KG1 (cell line): ENCODE results near the gene MSI2.

Experiments used
- DNase-seq: peaks from one replicate; lab custom pipeline; 2025; lab: John Stamatoyannopoulos, UW

MSI2 gene

DNA sequence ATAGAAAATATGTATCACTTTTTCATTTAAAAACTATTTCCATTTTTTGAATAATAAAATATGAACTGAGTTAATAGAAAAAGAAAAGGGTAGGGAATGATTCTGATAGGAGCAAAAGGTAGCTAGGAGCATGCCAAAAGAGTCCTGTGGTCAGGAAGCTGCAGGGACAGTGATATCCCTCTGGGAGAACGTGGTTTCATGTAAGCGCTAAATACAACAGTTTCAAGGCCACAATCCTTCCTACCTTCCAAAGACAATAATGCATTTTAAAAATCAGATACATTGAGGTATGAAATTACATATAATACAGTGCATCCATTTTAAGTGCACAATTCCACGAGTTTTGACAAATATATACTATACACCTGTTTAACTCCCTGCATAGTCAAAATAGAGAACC, 432.9 kb downstream of the MSI2 start:
- DNase-seq = no peak

DNA sequence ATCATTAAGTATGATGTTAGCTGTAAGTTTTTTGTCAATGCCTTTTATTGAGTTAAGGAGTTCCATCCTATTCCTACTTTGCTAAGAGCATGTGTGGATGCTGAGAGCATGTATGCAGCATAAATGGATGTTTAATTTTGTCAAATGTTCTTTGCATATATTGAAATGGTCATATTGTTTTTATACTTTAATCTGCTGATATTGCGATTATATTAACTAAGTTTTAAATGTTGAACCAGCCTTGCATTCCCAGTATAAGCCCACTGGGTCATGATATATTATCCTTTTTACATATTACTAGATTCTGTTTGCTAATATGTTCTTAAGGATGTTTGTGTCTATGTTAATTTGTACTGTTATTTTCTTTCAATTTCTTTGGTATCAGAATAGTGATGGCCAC, 435.6 kb downstream of the MSI2 start:
- DNase-seq = no peak

DNA sequence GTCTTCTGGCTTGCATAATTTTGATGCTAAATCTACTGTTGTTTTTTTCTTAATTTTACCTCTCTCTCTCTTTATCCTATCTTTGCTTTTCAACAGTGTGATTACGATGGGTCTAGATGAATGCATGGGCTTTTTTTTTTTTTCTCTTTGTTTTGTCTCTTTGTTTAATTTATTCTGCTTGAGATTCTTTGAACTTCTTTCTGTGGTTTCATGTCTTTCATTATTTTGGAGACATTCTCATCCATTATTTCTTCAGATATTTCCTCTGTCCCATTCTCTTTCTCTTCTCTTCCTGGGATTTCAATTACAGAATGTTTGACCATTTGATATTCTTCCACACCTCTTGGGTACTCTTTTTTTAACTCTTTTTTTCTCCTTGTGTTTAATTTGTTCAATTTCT, 436.4 kb downstream of the MSI2 start:
- DNase-seq = no peak

DNA sequence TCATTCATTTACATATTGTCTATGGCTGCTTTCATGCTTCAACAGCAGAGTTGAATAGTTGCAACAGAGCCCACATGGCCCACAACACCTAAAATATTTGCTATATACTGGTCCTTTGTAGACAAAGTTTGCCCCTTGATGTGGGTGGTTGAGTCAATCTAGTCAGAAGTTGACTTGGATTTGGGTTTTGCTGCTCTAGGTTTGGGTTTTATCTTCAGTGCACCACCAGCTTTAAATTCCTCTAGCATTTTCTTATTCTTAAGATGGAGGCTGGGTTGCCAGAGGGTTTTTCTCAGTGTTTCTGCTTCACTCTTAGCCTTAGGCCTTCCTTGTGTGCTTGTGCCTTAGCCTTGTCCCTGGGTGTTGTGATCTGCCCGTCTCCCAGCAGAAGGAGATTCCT, 437.7 kb downstream of the MSI2 start:
- no peak for DNase-seq

DNA sequence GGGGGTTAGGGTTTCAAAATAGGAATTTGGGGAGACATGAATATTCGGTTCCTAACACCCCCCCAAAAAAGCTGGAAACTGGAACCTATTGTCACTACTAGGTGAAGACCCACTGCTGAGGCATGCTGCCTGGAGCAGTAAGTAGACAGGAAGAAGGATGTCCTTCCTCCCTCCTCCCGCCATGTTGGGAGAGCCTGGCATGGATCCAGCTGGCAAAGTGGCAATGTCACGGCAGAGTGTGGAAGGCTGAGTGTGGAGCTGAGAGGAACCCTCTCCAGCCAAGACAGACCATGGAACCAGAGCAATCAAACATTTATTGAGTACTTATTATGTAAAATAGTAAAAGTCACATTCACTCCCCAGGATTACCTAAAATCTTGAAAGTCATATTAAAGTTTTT, 439.7 kb downstream of the MSI2 start:
- DNase-seq = no peak

DNA sequence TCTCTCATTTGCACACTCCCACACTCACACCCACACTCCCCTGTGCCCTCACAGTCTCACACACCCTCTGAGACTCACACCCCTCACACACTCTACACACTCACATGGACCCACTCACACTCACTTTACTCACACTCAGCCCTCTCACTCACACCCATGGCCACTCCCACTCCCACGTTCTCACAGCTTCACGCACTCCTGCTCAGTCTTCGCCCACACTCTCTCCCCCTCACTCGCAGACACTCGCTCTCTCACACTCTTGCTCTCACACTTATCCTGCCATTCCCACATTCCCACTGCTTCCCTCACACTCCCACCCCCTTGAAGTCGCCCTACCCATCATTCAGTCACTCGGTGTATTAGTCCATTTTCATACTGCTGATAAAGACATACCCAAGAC, 440.9 kb downstream of the MSI2 start:
- no peak for DNase-seq

DNA sequence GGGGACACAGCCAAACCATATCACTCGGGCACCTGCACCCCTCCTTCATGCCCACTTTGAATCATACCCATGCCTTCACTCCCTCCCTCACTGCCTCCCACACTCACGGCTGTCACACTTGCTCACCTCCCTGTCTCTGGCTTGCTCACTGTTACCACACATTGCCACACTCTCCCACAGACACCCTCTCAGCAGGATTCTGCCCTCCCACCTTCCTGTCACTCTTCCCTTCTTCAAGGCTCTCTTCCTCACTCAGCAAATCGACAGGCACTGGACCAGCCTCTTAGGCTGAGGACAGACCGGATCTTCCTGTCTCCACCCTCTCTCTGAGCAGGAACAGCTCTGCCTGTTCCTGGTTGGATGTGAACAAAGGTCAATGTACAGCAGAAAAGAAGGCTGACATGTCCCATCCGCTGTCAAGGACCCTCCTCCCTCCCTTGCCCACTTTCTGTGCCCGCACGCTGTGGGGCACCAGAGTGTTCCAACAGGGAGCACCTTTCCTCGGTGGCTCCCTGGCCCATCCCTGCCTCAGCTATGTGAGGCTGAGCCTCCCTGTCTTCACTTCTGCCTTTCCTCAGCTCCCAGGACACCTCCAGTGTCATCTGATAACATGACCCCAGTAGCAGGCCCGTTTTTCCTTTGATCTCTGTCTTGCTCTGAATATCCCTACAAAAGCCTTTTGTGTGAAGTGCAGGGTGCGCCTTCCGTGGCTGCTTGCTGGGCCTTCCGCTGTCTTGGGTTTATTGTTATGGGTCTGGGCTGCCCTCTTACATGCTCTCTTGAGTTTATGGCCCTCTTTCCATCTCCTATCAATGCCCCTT, 441.8 kb downstream of the MSI2 start:
- no peak for DNase-seq

DNA sequence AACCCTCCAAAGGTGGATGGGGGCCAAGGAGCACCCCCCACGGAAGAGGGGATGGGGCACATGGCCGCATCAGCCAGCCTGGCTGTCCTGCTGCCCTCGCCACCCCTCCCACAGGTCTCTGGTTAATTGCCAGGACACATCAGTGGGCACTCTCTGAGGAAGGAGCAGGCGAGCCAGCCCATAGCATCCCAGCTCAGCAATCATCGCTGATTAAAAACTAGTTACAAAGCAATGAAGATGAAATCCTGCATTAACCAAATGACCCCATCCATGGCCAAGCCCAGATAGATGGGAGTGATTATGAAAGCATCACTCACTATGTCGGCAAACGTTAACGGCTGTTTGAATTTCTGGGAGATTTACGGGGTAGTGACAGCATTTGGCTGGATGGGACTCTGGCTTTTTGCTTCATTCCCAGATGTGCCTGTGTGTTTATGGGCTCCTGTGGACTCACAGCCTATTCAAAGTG, 443.5 kb downstream of the MSI2 start:
- no peak for DNase-seq

DNA sequence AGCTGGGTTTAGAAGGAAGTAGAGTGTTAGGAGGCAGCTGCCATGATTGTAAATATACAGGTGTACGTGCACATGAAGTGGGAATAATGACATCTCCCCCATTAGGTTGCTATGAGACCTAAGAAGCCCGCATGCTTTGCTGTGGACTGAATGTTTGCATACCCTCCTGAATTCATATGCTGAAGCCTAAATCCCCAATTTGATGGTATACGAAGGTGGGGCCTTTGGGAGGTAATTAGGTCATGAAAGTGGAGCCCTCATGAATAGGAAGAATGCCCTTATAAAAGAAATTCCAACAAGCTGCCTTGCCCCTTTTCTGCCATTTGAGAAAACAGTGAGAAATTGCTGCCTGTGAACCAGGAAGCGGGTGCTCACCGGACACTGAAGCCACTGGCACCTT, 444.8 kb downstream of the MSI2 start:
- DNase-seq = no peak

DNA sequence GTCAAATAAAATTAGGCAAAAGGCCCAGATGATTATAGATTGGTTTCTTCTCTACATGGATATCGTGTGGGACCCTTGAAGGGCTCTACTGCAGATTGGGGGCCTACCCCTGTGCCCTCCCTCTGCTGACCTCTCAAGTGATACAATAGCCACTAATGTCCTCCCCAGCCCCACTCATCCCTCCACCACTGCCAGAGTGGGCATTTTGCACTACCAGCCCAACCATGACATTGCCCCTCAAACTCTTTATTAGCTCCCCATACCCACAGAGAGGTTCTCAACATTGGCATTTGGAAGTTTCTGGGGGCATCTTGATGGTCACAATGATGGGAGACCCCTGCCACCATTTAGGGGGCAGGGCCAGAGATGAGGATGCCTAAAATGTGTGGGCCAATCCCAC, 446.9 kb downstream of the MSI2 start:
- no peak for DNase-seq

DNA sequence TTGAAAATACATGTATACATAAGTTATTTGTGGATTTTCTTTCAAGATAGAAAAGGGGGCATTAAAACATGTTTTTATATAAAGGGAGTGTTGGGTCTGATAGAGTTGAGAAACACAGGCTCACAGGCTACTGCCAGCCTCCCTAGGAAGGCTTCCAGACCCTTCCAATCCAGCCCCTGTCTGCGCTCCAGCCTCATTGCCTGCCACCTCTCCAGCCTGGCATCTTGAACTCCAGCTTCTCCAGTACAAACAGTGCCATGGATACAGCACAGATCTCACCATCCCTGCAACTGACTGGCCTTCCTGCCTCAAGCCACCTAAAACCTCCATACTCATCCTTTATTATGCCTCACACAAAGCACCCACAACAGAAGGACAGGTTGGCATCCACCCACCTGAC, 448.1 kb downstream of the MSI2 start:
- DNase-seq = no peak

DNA sequence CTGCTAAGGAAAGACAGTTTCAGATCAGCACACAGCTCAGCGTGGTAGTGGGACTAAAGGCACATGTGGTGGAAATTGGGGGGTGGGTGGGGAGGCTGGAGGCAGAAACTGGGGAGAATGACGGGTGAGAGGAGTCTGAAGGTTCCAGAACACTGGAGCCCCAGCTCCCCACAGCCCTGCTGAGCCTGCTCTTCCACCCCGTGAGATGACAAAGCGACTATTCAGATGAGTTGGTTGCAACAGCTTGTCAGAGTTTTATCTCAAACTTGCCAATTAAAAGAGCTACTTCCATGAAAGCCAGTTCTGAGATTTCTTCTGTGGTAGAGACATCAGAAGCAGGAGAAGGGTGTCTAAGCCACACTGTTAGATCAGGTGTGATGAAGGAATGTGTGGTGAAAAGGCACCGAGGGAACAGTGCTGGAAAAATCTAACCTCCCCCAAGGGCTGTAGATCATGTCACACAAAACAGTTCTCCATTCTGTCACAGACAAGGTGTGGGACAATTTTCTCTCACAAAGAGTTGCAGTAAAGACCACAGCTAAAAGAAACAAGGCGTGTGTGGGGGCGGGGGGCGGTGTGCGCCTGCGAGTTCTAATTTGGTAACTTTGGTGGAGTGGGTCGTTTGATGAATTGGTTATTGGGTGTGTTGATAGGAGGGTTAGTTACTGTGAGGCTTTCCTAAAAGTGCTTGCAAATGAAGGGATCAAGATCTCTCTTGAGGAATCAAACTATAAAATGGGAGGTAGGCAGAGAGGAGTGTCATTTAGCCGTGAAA, 449.8 kb downstream of the MSI2 start:
- DNase-seq = no peak

DNA sequence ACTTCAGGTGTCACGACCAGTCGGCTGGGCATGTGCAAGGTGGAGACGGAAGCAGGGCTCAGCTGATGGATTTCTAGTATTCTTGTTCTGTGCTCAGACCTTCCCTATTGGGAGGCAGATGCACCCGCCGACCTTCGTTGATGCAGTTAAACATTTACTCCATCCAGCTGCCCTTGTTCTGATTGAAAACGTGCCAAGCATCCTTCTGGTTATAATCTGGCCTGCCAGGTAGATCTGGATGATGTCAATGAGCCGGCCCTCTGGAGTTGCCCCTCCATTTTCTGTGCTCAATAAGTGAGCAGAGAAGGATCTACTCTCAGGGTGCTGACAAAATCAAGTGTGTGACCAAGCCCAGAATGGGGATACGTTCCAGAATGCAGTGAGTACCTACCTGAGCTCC, 450.4 kb downstream of the MSI2 start:
- no peak for DNase-seq

DNA sequence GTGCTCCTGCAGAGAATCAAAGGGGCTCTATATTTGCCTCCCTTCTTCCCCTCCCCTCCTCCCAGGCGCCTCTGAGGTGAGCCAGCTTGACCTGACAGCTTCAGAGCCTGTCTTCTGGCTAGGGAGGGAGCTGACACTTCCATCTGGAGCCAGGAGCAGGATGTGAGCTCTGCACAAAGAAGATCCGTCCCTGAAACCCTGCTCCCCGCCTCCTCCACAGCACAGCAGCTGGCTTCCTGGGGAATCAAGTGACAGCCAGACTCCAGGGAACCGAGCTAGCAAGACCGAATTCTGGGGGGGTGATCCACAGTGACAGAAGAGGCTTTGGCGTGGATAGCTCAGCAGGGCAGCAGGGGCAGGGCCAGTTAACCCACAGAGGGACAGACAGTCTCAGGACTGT, 451.6 kb downstream of the MSI2 start:
- no peak for DNase-seq

DNA sequence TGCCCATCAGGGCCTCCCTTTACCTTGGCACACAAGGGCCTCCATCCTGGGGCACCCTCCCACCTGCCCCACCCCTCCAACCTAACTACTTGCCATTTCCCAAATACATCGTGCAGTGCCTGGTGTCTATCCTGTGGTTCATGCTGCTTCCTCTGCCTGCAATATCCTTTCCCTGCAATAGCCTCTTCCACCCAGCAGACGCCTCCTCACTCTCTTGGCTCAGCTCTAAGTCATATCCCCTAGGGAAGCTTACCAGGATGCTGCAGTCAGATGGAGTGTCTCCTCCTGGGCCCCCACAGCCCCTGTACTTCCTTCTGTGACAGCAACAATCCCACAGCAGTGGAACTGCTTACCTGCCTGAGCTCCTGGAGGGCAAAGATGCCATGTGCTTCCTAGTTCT, 452.1 kb downstream of the MSI2 start:
- no peak for DNase-seq

DNA sequence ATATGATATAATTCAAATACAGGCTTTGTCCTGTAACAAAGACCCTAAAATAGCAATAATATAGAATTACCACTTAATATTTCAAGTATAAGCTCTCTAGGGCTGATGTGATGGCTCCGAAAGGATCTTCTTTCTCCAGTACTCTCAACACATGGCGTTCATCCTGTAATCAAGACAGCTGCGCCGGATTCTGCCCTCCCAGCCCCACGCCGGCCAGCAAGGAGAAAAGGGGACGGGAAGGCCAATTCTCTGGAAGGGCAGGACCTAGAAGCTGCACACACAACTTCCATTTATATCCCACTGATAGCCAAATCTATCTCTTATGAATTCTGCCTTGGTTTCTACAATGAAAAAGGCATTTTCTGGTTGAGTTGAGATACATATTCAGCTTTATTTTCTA, 456.8 kb downstream of the MSI2 start:
- DNase-seq = no peak

DNA sequence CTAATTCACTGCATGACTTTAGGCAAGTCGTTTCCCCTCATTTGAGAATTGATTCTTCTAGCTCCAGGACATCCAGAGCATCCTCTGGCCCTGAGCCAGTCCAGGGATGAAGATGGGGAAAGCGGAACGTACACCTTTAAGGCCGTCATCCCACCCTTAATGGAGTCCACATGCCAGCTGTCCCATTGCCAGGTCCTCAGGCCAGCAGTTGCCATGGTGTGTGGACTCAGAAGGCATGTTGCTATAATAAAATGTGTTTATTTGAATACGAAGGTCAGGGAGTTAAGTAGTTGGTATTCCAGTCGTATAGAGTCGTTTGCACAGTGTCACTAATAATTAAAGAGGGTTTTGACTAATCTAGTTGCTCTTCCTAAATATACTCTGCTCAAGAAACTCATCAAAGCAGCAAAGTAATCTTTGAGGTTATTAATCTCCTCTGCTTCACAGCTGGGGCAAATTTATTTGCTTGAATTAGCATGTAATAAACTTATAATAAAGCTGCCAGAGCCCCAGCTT, 458.4 kb downstream of the MSI2 start:
- no peak for DNase-seq

DNA sequence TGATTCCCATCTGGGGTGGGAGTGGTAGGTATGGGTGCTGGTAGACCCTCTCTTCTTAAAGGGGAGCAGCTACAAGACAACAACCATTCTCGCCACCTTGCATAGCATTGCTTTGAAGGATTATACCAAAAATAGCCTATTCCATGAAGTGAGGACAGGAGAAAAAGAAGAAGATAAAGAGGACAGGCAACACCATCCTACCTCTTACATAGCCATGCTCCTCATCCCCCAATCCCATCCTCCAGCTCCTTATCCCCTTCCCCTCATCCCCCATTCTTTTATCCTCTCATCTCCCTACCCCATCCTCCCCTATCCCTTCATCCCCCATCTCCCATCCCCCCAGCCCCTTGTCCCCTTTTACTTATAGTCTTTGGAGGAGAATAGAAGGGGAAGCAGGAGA, 459.7 kb downstream of the MSI2 start:
- no peak for DNase-seq

DNA sequence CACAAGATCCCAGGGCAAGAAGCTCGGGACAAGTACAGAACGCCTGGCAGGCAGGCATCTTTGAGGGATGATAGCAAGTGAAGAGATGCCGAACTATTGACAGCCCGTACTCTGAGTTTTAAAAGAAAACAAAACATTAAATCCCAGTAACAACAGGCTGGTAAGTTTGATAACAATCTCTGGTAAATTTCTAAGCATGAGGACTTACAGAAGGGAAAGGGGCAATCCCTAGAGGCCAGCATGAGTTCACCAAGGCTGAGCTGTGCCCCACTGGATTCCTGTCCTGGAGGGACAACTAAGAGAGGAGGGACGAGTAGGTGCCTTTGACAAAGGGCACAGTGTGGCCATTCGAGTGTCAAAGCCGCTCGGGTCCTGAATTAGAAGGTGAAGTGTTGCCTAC, 462.6 kb downstream of the MSI2 start:
- no peak for DNase-seq

DNA sequence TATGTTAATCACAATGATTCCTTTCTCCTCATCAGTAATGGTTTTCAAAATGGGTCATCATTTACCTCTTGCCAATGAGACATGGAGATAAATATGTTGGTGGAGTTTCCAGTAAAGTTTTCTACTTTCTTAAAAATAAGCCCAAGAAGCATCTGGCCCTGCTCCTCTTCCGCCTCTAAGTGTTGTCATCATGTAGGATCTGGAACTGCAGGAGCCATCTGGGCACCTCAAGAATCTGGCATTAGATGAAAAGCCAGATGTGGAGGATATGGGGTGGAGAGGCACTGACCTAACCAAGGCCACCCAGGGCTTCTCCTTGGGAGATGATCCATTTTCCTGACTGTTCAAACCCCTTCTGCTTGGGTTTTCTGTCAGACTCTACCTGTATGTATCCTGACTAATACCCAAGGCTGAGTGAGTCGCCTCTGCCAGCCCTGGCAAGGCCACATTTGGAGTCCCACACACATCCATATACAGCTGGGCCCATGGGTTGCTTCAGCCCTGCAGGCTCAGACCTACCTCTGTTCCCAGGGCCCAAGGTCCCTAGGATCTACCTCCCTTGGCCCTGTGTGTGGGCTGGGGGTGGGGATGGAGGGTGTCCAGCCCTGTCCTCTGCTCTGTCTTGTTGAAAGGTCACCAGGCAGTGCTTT, 464.2 kb downstream of the MSI2 start:
- DNase-seq = no peak

DNA sequence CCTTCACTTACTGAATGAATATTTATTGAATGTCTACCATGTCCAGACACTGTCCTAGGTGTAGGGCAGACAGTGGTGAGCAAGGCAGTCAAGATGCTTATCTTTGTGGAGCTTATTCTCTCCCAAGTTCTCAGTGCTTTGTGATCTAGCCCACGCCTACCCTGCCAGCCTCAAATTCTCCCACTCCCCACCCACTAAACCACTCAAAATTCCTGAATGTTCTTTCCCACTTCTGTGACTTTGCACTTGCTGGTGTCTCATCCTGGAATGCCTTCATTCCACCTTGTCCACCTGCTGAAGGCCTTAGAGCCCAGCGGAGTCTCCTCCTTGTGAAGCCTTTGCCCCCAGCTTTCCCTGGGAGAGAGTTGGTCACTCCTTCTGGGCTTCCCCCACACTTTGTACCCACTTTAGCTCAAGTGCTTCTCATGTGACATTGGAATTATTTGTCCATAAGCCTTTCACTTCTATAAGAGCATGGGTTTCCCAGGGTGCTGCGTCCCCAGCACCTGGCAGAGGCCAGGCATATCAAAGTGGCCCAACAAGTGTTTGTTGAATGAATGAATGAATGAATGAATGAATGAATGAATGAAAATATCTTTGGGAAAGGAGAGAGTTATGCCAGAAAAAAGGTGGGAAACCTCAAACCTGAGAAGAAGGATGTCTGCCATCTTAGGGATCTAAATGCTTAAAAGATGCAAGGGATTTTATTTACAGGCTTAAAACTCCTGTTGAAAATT, 465.8 kb downstream of the MSI2 start:
- no peak for DNase-seq

DNA sequence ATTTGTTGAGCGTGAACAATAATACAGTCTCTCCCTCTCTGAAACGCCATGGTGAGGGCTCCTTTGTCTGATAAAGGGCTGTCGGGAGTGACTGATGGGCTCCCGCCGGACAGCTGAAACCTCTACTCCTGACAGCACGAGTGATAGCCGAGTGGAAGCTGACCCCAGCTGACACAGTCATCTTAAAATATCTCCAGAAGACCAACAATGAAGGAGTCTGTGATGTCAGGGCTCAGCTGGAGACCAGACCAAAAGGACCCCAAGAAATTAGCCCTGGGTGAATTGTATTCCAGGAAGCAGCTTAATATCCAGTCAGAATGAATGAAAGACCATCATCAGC, 466.4 kb downstream of the MSI2 start:
- no peak for DNase-seq
